Activated gamma-delta T cell (primary cell): Measurements from ENCODE around the gene PAOX.
"Not testable (repeated sequence)": the region's sequence is repeated elsewhere in the genome, so short reads cannot be mapped to it uniquely, and the experiment has no call there.

Experiments
- DNase-seq: peaks from one replicate; lab custom pipeline; 2025; lab: John Stamatoyannopoulos, UW

Gene PAOX

DNA sequence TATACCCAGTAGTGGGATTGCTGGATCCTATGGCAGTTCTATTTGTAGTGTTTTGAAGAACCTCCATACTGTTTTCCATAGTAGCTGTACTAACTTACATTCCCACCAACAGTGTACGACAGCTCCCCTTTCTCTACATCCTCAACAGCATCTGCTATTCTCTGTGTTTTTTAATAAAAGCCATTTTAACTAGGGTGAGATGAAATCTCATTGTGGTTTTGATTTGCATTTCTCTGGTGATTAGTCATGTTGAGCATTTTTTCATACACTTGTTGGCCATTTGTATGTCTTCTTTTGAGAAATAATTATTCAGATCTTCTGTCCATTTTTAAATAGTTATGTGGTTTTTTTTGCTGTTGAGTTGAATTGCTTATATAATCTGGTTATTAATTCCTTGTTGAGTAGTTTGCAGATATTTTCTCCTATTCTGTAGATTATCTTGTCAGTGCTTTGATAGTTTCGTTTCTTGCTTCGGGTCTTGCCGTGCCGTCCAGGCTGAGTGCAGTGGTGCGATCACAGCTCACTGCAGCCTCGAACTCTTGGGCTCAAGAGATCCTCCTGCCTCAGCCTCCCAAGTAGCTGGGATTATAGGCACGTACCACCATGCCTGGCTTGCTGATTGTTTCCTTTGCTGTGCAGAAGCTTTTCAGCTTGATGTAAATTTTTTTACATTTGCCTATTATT, 26.9 kb downstream of the PAOX start:
- no peak for DNase-seq

- no peak for DNase-seq
Observed at GRCh38 chr10:133411523-133412380, 32.7 kb downstream of the PAOX start.

GRCh38 chr10:133412381-133412711, 33.3 kb downstream of the PAOX start:
- no peak for DNase-seq

GRCh38 chr10:133414401-133414800, 35.3 kb downstream of the PAOX start:
- DNase-seq: not testable (repeated sequence)

GRCh38 chr10:133415752-133416151, 36.7 kb downstream of the PAOX start:
- no peak for DNase-seq

DNA sequence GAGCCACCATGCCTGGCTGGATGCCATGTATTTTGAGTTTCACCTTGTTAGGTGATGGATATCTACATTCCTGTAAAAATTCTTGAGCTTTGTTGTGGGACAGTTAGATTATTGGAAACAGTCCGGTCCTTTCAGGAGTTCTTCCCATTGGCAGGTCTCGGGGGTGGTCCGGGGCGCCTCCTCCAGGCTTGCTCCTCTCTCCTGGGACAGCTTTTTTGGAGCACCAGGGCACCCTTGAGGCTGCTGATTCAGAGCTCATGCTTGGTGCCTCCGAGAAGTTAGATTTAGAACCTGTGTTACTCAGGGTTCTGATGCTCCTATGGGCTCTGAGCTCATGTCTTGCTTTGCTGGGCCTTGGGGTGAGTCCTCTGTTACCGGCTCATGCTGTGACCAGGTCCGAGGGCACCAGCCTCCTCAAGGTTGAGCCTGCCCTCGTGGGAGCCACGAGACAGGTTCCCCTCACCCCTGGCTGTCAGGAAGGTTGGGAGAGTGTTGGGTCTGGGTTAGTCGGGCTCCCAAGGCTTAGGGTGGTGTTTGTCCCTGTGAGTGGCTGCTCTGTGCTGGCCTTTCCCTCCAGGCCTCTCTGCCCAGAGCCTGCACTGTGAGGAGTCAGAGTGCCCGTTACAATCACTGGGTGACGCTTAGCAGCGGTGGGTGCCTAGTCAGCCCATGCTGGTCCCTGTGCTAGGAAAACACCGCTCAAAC, 39.4 kb downstream of the PAOX start:
- DNase-seq: no peak

DNA sequence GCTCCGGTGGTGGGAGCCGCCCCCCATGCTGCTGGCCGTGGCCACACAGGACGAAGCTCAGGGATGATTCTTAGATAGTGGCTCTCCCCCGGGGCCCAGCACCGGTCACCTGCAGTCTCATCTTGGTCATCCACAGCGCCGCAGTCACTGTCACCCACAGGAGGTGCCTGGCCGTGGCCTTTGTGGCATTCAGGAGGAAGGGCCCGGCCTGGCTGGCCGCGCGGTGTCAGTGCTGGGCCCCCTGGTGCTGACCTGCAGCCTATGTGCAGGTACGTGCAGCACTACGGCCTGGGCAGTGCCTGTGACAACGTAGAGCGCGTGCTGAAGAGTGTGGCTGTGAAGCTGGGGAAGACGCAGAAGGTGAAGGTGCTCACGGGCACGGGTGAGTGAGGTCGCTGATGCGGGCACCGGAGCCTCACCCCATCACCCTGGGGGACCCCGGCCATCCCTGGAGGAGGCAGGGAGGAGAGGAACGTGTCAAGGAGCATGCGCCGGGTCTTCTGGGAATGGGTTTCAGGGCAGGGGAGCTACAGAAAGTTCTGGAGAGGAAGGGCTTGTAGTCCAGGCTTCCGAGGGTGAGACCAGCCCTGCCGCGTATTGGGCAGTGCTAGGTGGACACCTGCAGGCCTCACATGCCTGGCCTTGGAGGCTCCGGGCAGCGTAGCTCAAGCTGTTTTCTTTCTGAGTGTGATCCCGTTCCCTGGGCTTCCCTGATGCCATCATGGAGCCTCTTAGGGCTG, 40.3 kb downstream of the PAOX start:
- DNase-seq: no peak

GRCh38 chr10:133420028-133420427, 41.0 kb downstream of the PAOX start:
- DNase-seq: no peak

- no peak for DNase-seq
Observed at GRCh38 chr10:133420579-133420978, 41.5 kb downstream of the PAOX start.

- no peak for DNase-seq
Observed at GRCh38 chr10:133421336-133422222, 42.5 kb downstream of the PAOX start.

GRCh38 chr10:133422223-133422806, 43.3 kb downstream of the PAOX start:
- DNase-seq: no peak

- no peak for DNase-seq
Observed at GRCh38 chr10:133422807-133423771, 44.0 kb downstream of the PAOX start.

DNA sequence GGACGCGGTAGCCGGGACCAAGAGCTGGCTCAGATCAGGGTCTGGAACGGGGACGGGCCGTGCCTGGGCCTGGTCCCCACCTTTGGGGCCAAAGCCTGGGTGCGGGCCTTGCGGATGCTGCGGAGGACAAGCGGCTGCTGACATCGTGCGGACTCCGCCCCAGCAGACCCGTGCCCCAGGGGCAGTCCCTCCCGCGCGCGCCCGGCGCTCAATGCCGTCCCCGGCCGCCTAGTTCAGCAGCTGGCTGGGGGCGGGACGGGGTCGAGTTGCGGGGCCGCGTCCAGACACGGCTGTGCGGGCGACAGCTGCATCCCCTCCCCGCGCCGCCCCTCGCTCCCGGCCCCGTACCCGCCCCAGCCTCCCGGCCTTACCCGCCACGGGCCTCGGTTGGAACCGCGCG, 45.0 kb downstream of the PAOX start:
- DNase-seq: not testable (repeated sequence)

GRCh38 chr10:133424601-133425000, 45.5 kb downstream of the PAOX start, which contains the start of gene SPRN:
Gene SPRN (minus strand): TSS chr10:133424625. CDS start chr10:133423681, 944 bp downstream.
- not testable (repeated sequence) for DNase-seq

DNA sequence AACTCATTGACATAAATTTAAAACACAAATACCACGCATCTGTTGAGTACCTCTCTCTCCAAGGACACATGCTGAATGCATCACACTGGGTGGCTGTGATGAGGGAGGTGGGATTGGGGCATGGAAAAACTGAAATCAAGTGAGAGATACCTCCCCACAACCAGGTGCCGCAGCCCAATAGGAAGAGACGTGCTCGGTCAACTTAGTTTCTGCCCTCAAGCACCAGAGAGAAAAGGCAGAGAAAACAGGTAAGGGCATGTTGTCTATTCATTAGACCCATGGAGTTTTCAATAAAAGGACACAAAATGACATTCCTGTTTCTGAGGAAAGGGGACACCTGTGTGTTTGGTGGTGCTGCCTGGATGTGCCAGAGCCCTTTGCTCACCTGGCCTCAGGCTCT, 50.5 kb downstream of the PAOX start:
- not testable (repeated sequence) for DNase-seq

DNA sequence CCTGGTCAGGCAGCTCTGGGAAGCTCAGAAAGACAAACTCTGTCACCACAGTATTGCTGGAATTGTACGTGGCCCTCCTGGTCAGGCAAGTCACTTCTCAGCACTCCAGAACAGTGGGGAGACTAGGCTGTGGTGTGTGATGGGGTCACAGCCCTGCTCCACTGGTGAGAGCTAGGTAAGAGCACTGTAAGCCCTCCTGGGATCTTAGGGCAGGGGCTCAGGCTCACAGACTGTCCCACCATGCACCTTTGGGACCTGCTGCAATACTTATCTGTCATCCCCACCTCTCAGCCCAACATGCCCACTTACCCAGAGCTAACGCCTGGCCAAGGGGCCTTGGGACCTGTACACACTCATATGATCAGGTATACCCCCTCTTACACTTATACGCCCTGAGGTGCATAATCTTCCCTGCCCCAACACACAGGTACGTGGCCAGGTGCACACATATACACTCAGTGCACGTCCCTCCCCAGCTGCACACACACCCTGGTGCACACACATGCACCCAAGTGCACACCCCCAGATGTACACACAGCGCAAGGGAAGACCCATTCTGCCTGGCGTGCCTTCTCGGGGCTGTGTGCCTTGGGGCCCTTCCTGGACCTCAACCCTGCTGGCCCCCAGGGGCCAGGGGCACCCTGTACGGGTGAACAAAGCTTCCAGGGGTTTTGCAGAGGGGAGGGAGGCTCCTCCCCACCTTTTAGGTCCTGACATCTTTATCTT, 53.0 kb downstream of the PAOX start:
- DNase-seq: not testable (repeated sequence)

DNA sequence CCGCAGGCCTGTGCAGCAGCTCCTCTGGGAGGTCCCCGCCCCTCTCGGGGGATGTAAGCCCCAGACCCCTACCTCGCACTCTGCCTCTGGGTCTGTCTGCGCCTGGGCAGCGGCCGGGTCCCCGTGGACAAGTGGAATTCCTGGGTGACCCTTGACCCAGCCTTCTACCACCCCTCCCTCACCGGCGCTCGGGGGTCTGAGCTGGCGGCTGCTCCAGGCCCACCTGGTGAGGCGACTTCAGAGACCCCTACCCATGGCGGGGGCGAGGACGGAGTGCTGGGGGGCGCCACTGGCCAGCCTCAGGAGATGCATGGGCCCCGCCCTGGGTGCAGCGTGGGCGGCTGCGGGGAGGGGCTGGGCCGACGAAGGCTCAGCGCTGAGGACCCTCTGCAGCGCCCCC, 53.7 kb downstream of the PAOX start:
- DNase-seq: not testable (repeated sequence)

DNA sequence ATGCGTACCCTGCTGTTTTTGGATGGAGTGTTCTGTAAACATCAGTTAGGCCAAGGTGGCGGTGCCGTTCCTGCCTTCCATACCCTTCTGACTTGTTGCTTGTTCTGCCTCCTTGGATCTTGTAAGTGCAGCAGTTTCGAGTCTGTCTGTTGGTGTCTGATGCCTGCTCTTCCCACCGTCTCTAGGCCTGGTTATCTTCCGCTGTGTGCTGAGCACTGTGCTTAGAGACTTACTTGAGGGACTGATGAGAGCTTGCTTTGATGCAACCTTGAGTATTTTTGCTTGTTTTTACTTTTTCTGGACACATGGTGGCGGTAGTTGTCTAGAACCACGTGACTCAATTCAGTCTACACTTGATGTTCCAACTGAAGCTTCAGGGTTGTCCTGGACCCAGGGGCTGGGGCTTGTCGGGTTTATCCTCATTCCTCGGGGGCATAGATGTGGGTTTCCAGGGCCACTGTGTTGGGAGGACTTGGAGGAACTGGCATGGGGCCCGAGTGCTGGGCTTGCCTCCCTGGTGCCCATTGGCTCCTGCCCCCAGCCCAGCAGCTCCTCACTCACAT, 59.7 kb downstream of the PAOX start:
- no peak for DNase-seq
